GM19372 (cell line): ENCODE data around the gene RUSF1.

ENCODE experiments used
- ATAC-seq: cut with Tn5 transposase; IDR thresholded peaks from one replicate; pipeline ENCODE4 v1.9.1; 2021; ENCODE audit warnings: mild to moderate bottlenecking, low read depth, moderate library complexity; ENCODE audit not compliant: unreplicated experiment

The RUSF1 gene

DNA sequence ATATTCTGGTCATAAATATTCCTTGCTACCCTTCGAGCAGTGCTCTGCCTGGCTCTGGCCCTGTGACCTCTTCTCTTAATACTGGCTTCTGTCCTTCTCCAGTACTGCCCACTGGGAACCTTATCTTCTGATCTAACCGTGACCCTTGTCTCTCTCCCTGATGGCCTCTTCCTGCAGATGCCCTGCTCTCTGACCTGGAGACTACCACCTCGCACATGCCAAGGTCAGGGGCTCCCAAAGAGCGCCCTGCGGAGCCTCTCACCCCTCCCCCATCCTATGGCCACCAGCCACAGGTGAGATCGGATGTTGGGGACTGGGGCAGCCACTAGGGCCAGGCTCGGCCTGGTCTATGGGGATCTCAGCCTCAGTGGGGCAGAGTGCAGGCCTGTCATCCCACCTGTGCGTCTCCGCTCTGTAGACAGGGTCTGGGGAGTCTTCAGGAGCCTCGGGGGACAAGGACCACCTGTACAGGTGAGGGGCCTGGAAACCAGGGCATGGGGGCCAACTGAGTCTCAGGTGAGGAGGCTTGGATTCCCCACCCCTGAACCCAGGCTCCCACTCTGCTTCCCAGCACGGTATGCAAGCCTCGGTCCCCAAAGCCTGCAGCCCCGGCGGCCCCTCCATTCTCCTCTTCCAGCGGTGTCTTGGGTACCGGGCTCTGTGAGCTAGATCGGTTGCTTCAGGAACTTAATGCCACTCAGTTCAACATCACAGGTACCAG lies 34.8 kb downstream of the RUSF1 start:
- no peak for ATAC-seq

DNA sequence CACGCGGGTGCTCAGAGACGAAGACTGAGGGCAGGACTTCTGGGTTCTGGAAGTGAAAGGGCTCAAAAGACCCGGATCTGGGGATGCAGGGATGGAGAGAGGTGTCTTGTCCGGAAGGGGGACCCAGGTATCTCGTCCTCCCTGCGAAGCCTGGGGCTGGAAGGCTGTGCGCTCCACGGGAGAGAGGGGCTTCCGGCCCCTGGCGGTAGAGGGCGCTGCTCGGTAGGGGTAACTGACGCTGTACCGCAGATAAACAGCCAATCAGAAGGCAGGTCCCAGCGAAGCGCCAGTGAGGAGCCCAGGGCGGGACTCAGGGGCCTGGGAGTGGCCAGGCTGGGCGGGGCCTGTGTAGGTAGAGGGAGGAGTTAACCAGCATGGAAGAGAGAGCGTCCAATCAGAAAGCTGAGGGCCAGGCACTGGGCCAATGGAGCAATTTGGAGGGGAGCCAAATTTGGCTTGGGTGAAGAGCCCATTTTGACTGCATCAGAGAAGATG lies 35.4 kb downstream of the RUSF1 start:
- no peak for ATAC-seq

DNA sequence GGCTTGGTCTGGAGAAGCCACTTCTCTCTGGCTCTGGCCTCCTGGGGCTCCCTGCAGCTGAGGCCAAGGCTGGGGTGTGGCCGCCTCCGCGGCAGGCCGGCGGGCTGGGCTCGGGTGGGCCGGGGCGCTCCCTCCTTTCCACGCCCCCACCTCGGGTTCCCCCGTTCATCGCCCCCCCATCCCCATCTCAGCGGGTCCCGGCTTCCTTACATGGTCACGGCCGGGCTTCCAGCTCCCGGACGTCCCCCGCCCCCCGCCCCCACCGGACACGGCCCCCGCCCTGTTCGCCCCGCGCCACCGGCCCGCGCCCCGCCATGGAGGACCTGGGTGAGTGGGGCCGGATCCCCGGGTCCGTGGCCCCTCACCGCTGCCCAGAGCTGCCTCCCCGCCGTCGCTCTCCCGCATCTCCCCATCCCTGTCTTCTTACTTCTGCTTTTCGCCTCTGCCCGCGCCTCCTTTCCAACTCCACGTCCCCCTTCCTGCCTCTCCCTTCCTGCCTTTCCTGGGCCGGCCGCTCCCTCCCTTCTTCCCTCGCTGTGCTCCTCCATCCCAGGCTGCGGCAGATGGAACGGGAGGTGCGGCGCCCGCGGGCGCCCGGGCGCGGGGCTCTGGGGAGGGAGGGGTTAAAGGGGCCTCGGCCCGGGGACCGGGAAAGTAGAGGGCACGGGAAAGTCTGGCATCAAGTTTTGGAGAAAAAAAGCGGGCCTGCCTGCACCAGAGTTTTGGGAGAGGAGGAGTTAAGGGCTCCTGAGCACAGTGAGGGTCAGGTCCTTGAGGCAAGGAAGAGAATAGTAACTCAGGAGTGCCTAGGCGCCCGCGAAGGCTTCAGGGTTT lies 36.1 kb downstream of the RUSF1 start, which contains the start of gene TGFB1I1:
TGFB1I1 (plus strand) TSS at position 278 of the 834 bp plus-strand sequence; CDS start at position 315, 37 bp downstream.
- ATAC-seq = no peak

DNA sequence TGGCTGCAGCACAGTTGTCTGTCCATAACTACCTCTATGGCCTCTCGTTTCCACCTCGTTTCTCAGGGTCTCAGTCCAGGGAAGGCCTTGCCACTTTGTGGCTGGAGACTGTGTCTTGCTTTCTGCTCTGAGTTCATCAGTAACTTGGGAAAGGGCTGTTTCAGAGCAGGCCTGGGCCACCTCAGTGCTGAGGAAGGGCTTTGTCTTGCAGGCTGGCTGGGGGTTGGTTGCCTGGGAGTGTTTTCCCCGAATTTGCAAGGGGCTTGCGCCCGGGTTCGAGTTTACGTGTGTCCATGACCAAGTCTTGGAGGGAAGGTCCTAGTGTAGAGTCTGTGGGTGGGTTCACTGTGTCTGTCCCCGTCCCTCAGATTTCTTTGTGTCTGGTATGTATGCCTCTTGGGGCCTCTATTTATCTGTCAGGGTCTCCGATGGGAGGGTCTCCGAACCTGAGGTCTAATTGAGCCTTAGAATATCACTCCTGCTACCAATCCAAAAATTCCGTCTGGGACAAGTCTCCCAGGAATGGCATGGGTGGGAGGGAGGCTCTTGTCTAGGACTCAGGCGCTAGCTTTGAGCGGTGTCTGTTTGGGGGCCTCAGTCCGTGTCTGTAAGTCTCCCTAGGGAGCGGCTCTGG lies 36.8 kb downstream of the RUSF1 start:
- ATAC-seq = no peak

DNA sequence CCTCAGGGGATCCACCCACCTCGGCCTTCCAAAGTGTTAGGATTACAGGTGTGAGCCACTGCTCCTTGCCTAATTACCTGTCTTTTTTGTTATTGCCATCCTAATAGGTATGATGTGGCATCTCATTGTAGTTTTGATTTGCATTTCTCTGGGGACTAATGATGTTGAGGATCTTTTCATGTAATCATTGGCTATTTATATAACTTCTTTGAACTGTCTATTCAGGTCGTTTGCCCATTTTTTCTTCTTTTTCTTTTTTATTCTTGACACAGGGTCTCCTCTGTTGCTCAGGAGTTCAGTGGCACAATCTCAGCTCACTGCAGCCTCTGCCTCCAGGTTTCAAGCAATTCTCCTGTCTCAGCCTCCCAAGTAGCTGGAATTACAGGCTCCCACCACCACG lies 37.6 kb downstream of the RUSF1 start:
- no peak for ATAC-seq

DNA sequence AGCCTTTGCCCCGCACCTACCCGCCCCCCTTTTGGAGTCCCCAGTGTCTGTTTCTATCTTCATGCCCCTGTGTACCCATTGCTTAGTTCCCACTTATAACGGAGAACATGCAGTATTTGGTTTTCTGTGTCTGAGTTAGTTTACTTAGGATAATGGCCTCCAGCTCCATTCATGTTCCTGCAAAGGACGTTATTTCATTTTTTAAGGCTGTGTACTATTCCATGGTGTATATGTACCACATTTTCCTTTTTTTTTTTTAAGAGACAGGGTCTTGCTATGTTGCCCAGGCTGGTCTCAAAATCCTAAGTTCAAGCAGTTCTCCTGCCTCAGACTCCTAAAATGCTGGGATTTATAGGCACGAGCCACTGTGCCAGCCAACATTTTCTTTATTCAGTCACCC lies 40.3 kb downstream of the RUSF1 start:
- ATAC-seq = no peak

DNA sequence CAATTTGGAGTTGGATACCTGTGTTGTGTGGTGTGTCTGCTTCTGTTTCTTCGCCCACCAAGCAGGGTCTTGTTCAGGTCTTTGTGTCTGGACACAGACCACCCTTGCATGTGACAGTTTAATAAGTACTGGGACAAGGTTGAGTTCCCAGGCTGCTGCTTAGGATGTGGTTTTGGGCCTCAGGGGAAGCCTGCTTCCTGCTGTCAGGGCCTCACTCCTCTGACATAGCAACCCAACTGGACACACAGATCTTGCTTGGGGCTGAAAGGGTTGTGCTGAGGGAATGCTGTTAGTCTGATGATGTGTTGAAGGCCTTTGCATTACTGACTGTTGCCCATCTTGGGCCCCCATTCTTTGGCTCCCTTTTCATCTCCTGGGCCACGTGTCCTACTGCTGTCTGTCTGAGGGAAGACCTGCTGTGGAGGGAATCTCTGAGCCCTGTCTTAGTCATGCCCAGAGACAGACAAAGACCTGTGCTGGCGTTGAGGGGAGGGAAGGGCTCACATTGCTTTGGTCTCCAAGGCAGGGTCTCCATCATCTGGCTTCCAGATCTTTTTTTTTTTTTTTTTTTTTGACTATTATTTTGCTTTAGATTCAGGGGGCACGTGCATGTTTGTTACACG lies 40.9 kb downstream of the RUSF1 start:
- no peak for ATAC-seq

DNA sequence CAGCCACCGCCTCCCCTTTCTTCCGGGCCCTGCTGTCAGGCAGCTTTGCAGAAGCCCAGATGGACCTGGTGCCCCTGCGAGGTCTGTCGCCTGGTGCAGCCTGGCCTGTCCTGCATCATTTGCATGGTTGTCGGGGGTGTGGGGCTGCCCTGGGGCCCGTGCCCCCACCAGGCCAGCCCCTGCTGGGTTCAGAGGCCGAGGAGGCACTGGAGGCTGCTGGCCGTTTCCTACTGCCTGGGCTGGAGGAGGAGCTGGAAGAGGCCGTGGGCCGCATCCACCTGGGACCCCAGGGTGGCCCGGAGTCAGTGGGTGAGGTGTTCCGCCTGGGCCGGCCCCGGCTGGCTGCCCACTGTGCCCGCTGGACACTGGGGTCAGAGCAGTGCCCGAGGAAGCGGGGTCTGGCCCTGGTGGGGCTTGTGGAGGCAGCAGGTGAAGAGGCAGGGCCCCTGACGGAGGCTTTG lies 41.8 kb downstream of the RUSF1 start:
- ATAC-seq = no peak

DNA sequence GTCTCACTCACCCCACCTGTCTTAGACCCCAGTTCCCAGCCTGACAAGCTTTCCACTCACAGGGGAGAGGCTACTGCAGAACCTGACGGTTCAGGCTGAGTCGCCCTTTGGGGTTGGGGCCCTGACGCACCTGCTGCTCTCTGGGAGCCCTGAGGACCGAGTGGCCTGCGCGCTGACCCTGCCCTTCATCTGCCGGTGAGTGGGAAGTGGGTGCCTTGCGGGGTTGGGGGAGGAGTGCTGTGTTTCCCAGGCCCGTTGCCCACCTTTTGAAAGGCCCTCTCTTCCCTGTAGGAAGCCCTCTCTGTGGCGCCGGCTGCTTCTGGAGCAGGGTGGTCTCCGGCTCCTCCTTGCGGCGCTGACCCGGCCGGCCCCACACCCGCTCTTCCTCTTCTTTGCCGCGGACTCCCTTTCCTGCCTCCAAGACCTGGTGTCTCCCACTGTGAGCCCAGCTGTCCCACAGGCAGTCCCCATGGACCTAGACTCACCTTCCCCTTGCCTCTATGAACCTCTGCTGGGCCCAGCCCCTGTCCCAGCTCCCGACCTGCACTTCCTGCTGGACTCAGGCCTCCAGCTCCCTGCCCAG lies 42.3 kb downstream of the RUSF1 start:
- no peak for ATAC-seq

DNA sequence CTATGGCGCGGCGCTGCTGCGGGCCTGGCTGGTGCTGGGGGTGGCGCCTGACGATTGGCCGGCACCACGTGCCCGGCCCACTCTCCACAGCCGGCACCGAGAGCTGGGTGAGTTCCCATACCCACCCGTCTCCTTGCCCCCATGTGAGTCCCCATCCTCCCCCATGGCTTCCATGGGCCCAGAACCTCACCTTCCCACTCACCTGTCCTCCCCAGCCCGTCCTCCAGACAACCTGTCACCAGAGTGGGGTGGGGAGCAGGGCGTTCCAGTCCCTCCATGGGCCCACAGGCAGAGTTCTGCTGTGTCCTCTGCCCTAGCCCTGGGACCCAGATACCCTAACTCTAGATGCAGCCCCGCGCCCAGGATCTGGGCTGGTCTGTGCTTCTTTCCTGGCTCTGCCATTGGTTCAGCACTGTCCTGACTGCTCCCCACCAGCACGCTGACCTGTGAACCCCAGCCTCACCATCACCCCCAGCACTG lies 43.4 kb downstream of the RUSF1 start:
- no peak for ATAC-seq

DNA sequence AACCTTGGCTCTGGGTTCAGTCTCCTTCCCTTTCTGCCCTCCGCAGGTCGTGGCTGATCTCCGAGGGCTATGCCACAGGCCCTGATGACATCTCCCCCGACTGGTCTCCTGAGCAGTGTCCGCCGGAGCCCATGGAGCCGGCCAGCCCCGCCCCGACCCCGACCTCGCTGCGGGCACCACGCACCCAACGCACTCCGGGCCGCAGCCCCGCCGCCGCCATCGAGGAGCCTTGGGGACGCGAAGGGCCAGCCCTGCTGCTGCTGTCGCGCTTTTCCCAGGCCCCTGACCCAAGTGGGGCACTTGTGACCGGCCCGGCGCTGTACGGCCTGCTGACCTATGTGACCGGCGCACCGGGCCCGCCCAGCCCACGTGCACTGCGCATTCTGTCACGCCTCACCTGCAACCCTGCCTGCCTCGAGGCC lies 43.8 kb downstream of the RUSF1 start:
- no peak for ATAC-seq

DNA sequence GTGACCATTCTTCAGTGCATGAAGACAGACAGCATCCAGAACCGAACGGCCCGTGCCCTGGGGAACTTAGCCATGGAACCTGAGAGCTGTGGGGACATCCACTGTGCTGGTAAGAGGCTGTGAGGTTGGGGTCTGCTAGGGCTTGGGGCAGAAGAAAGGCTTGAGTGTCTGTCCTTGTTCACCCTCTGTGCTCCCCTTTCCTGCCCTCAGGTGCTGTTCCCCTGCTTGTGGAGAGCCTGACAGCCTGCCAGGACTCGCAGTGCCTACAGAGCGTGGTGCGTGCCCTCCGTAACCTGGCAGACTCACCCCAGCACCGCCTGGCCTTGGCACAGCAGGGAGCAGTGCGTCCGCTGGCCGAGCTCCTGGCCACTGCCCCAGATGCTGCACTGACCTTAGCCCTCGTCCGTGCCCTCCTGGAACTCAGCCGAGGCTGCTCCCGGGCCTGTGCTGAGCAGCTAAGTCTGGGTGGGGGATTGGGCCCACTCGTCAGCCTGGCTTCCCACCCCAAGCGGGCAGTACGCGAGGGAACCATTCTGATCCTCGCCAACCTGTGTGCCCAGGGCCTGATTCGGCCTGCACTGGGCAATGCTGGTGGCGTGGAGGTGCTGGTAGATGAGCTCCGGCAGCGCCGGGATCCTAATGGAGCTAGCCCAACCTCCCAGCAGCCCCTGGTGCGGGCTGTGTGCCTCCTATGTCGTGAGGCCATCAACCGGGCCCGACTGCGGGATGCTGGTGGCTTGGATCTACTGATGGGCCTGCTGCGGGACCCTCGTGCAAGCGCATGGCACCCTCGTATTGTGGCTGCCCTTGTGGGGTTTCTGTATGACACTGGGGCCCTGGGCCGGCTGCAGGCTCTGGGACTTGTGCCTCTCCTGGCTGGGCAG lies 46.0 kb downstream of the RUSF1 start:
- ATAC-seq = no peak

DNA sequence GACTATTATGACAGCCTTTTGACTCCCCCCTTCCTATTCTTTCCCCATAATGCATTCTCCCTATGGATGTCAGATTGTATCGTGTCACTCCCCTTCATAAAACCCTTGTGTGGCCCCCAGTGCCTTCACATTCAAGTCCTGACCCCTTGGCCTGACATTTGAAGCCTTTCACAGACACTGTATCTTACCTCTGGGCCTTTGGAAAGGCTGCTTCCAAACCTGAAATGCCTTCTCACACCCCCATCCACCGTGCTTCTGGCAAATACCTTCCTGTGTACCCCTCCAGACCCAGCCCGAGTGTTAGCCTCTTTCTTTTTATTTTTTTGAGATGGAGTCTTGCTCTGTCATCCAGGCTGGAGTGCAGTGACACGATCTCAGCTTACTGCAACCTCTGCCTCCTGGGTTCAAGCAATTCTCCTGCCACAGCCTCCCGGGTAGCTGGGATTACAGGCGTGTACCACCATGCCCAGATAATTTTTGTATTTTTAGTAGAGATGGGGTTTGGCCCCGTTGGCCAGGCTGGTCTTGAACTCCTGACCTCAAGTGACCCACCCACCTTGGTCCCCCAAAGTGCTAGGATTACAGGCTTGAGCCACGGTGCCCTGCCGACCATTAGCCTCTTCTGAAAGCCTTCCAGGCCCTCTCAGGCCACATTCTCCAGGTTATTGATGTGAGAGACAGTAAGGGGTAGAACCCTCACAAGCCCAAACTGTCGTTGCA lies 46.8 kb downstream of the RUSF1 start:
- ATAC-seq = no peak

DNA sequence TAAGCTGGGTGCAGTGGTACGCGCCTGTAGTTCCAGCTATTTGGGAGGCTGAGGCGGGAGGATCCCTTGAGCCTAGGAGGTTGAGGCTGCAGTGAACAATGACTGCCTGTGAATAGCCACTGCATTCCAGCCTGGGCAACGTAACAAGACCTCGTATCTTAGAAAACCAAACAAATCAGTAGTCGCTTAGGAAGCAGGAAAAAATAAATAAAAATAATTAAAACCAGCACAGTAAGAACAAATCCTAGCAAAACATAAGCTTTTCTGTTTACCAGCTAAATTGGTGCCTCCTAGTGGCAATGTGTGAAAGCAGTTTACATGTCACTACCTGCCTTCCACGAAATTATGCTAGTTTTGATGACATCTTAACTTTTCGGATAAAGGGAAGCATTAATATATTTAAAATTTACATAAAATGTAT lies 47.6 kb downstream of the RUSF1 start:
- ATAC-seq = no peak

DNA sequence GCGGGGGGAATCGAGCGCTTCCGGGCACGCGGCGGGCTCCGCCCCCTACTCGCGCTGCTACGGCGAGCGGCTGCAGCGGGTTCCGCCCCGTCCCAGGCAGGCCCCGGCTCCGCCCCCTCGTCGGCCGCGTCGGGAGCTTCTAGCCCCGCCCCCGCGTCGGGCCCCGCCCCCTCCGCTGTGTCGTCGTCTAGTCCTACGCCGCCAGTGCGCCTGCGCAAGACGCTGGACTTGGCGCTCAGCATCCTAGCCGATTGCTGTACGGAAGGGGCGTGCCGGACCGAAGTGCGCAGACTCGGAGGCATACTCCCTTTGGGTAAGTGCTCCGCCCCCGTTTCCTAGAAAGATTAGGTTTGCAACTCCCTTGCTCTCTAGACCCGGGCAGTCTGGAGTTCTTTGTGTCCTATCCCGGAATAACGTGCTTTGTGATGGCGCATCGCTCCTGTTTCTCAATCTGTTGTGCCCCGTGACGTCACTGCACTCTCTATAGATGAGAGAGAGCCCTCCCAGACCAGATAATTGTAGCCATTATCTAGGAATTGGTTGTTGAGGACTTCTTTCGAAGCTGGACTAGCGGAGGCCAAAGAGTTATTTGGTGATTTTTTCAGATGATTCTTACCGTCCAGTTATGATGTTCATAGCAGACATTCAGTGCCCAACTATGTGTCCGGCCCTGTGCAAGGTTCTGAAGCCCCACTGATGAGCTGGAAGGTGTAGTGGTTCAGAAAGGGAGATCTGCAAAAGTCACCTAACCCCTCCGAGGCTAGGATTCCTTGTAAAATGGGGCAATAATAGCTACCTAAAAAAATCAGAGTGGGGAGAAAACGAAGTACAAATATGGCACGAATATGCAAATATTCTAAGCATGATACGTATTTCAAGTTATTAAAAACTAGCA lies 48.3 kb downstream of the RUSF1 start:
- ATAC-seq = peak; percentile 66

DNA sequence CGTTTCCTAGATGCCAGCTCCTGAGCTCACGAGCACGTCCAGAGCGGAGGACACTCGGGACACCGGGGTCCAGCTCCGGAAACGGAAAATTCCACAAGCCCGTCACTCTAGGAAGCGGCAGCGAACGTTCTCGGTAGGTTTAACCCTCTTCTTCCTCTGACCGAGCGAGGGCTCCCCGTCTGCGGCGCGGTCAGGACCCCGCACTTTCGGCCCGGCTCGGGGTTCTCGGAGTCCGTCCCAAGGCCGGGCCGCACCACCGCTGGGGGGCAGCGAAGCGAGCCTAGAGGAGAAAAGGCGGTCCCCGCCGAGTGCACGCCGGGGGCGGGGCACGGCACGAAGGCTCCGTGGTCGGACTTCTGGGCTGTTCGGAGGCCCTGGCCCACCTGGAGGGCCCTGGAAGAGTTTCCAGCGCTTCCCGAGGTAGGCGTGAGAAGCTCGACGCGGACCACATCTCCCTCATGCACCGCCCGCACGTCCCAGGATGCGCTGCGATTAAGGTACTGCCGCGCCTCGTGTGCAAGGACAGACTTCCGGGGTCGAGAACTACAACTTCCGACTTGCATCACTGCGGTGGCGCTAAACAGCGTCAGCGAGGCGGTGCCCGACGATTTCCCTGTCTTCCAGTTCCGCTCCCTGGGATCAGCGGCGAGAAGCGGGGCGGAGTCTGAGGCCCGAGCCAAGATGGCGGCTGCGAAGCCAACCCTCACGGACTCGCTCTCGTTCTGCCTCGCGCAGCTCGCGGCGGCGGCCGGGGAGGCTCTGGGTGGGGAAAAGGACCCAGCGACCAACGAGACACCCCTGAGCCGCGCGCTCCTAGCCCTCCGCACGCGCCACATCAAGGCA lies 49.1 kb downstream of the RUSF1 start, which contains the start of gene ARMC5:
ARMC5 (plus strand) TSS at position 658 of the 843 bp plus-strand sequence; CDS start at position 682, 24 bp downstream.
- ATAC-seq = peak; percentile 63
